Activated T-cell treated with anti-CD3 and anti-CD28 coated beads, Interleukin-2, amount 50 U/mL, for 72 hours (primary cell): Measurements from ENCODE around the gene SIRPA. TPM values are rescaled to one million over a fixed set of nuclear protein-coding genes. Genes with fewer than 3 reads are reported as not detected.

Source experiments
- ATAC-seq, 2 donors: fragments of 150-1000 bp; cut with Tn5 transposase; replicated peaks in 1 of 2; 2 replicates each; pipeline ENCODE4 v1.10.0; 2021; ENCODE audit warnings: moderate library complexity in 2 of 2, mild to moderate bottlenecking in 1 of 2
- DNase-seq, 2 donors: peaks; one replicate each; pipeline ENCODE4 v3.0.0; 2021 to 2022; ENCODE audit warnings: mixed read lengths in 1 of 2
- H3K27ac Mint-ChIP-seq: one replicate; pipeline ENCODE4 v1.8.0; 2022; ENCODE audit warnings: mild to moderate bottlenecking, moderate library complexity, mixed read lengths
- H3K27me3 Mint-ChIP-seq: one replicate; pipeline ENCODE4 v1.8.0; 2022; ENCODE audit warnings: low read depth, mixed read lengths
- H3K36me3 Mint-ChIP-seq, 2 donors: one replicate each; pipeline ENCODE4 v1.8.0; 2022; ENCODE audit warnings: mixed read lengths in 2 of 2, mild to moderate bottlenecking in 1 of 2; ENCODE audit not compliant: insufficient read depth in 2 of 2
- H3K4me1 Mint-ChIP-seq: one replicate; pipeline ENCODE4 v1.8.0; 2022; ENCODE audit warnings: low read depth, mixed read lengths
- H3K4me3 Mint-ChIP-seq, 2 donors: one replicate each; pipeline ENCODE4 v1.8.0; 2022; ENCODE audit warnings: mild to moderate bottlenecking in 2 of 2, mixed read lengths in 2 of 2, moderate library complexity in 2 of 2
- H3K9me3 Mint-ChIP-seq, 2 donors: one replicate each; pipeline ENCODE4 v1.8.0; 2022; ENCODE audit warnings: mixed read lengths in 2 of 2
- total RNA-seq, 2 donors: library from RNA; stranded (reverse); gene quantifications; one replicate each; pipeline ENCODE4 v1.2.3, GENCODE V29; 2022

Gene SIRPA
- total RNA-seq, 2 donors from 2014 or later, result 0.05 to 0.22 TPM

GRCh38 chr20:1896484-1897258 is 1.5 kb downstream of the SIRPA start:
- ATAC-seq, result no peak
- no peak overlapping the region for H3K4me3 Mint-ChIP-seq
- H3K9me3 Mint-ChIP-seq, result no peaks in the 10 kb centered on the region
- H3K36me3 Mint-ChIP-seq, result no peaks in the 10 kb centered on the region
- H3K27me3 Mint-ChIP-seq, result peaks cover 60% of the 10 kb centered on the region
- peaks cover 5% of the 10 kb centered on the region for H3K4me1 Mint-ChIP-seq
- no peak for DNase-seq
- no peak overlapping the region for H3K27ac Mint-ChIP-seq

- Mint-ChIP-seq H3K9me3 (no peaks in the 10 kb centered on the region), H3K4me3 (no peak overlapping the region), H3K36me3 (no peaks in the 10 kb centered on the region), H3K4me1 (peaks cover 5% of the 10 kb centered on the region), H3K27ac (no peak overlapping the region), H3K27me3 (peaks cover 56% of the 10 kb centered on the region)
- DNase-seq (no peak), ATAC-seq (no peak)
These were observed 2.3 kb downstream of the SIRPA start for GRCh38 chr20:1897541-1897940.

- ATAC-seq (no peak), DNase-seq (no peak)
- no peak overlapping the region for H3K4me3 Mint-ChIP-seq
- H3K4me1 Mint-ChIP-seq, result peaks cover 5% of the 10 kb centered on the region
- peaks cover 52% of the 10 kb centered on the region for H3K27me3 Mint-ChIP-seq
- no peak overlapping the region for H3K27ac Mint-ChIP-seq
- H3K9me3 Mint-ChIP-seq, result no peaks in the 10 kb centered on the region
- no peaks in the 10 kb centered on the region for H3K36me3 Mint-ChIP-seq
These were observed 2.8 kb downstream of the SIRPA start for GRCh38 chr20:1897965-1898464.

- Mint-ChIP-seq H3K9me3 (no peaks in the 10 kb centered on the region), H3K4me3 (no peak overlapping the region), H3K36me3 (no peaks in the 10 kb centered on the region), H3K4me1 (peaks cover 5% of the 10 kb centered on the region), H3K27me3 (peaks cover 45% of the 10 kb centered on the region), H3K27ac (no peak overlapping the region)
- DNase-seq (no peak), ATAC-seq (no peak)
These were observed 3.5 kb downstream of the SIRPA start for GRCh38 chr20:1898482-1899240.

- Mint-ChIP-seq H3K4me1 (peaks cover 5% of the 10 kb centered on the region), H3K4me3 (no peak overlapping the region), H3K27ac (no peak overlapping the region), H3K9me3 (no peaks in the 10 kb centered on the region), H3K27me3 (peaks cover 40% of the 10 kb centered on the region), H3K36me3 (no peaks in the 10 kb centered on the region)
- DNase-seq (no peak), ATAC-seq (no peak)
These were observed 4.0 kb downstream of the SIRPA start for GRCh38 chr20:1899241-1899525.

GRCh38 chr20:1900321-1900801 is 5.2 kb downstream of the SIRPA start:
- no peaks in the 10 kb centered on the region for H3K9me3 Mint-ChIP-seq
- H3K27me3 Mint-ChIP-seq, result peaks cover 40% of the 10 kb centered on the region
- H3K36me3 Mint-ChIP-seq, result no peaks in the 10 kb centered on the region

GRCh38 chr20:1901704-1902103 is 6.5 kb downstream of the SIRPA start:
- Mint-ChIP-seq H3K27ac (no peak overlapping the region), H3K4me3 (no peak overlapping the region), H3K4me1 (peaks cover 6% of the 10 kb centered on the region), H3K9me3 (no peaks in the 10 kb centered on the region), H3K36me3 (no peaks in the 10 kb centered on the region), H3K27me3 (peaks cover 27% of the 10 kb centered on the region)
- ATAC-seq (no peak), DNase-seq (no peak)

More at GRCh38 chr20:1900321-1900801, 5.2 kb downstream of the SIRPA start:
- DNase-seq (no peak), ATAC-seq (peak in 1 of 2 donors; percentile 49)
- Mint-ChIP-seq H3K27ac (no peak overlapping the region), H3K4me3 (no peak overlapping the region), H3K4me1 (peaks cover 5% of the 10 kb centered on the region)

- ATAC-seq (no peak), DNase-seq (no peak)
- Mint-ChIP-seq H3K4me1 (peaks cover 8% of the 10 kb centered on the region), H3K27me3 (peaks cover 22% of the 10 kb centered on the region), H3K9me3 (no peaks in the 10 kb centered on the region), H3K36me3 (no peaks in the 10 kb centered on the region), H3K27ac (no peak overlapping the region), H3K4me3 (no peak overlapping the region)
These were observed 7.0 kb downstream of the SIRPA start for GRCh38 chr20:1902188-1902587.

GRCh38 chr20:1904135-1904534 is 8.9 kb downstream of the SIRPA start:
- Mint-ChIP-seq H3K36me3 (no peaks in the 10 kb centered on the region), H3K27ac (no peak overlapping the region), H3K27me3 (peaks cover 29% of the 10 kb centered on the region), H3K4me1 (peaks cover 14% of the 10 kb centered on the region), H3K9me3 (no peaks in the 10 kb centered on the region), H3K4me3 (no peak overlapping the region)
- ATAC-seq, result no peak
- DNase-seq, result no peak

GRCh38 chr20:1905009-1905408 is 9.8 kb downstream of the SIRPA start:
- no peak overlapping the region for H3K4me3 Mint-ChIP-seq
- no peaks in the 10 kb centered on the region for H3K9me3 Mint-ChIP-seq
- no peaks in the 10 kb centered on the region for H3K36me3 Mint-ChIP-seq
- no peak for DNase-seq
- H3K27me3 Mint-ChIP-seq, result peaks cover 22% of the 10 kb centered on the region
- no peak overlapping the region for H3K27ac Mint-ChIP-seq
- H3K4me1 Mint-ChIP-seq, result peaks cover 14% of the 10 kb centered on the region
- no peak for ATAC-seq

- peaks cover 22% of the 10 kb centered on the region for H3K27me3 Mint-ChIP-seq
- no peaks in the 10 kb centered on the region for H3K9me3 Mint-ChIP-seq
- DNase-seq, result no peak
- no peak overlapping the region for H3K4me3 Mint-ChIP-seq
- no peaks in the 10 kb centered on the region for H3K36me3 Mint-ChIP-seq
- no peak overlapping the region for H3K27ac Mint-ChIP-seq
- no peak for ATAC-seq
- peaks cover 14% of the 10 kb centered on the region for H3K4me1 Mint-ChIP-seq
These were observed 10.5 kb downstream of the SIRPA start for GRCh38 chr20:1905693-1906092.

- no peak overlapping the region for H3K27ac Mint-ChIP-seq
- DNase-seq (no peak), ATAC-seq (no peak)
- H3K9me3 Mint-ChIP-seq, result no peaks in the 10 kb centered on the region
- peaks cover 14% of the 10 kb centered on the region for H3K4me1 Mint-ChIP-seq
- H3K36me3 Mint-ChIP-seq, result no peaks in the 10 kb centered on the region
- H3K27me3 Mint-ChIP-seq, result peaks cover 19% of the 10 kb centered on the region
- no peak overlapping the region for H3K4me3 Mint-ChIP-seq
These were observed 11.3 kb downstream of the SIRPA start for GRCh38 chr20:1906361-1907051.

- no peak for ATAC-seq
- Mint-ChIP-seq H3K27me3 (peaks cover 12% of the 10 kb centered on the region), H3K4me3 (no peak overlapping the region), H3K27ac (no peak overlapping the region), H3K4me1 (peaks cover 14% of the 10 kb centered on the region), H3K36me3 (no peaks in the 10 kb centered on the region), H3K9me3 (no peaks in the 10 kb centered on the region)
- DNase-seq, result no peak
These were observed 12.4 kb downstream of the SIRPA start for GRCh38 chr20:1907586-1907985.
